GM23338 (cell line): Measurements from ENCODE around the gene TMPRSS13. TPM values are rescaled to one million over a fixed set of nuclear protein-coding genes. Genes with fewer than 3 reads are reported as not detected.

Experiments
- ATAC-seq: fragments of 200-7000 bp; cut with Tn5 transposase; 3 replicates; pipeline ENCODE4 v1.9.1; 2020
- DNase-seq: peaks from one replicate; pipeline ENCODE4 v3.0.0-alpha.2; 2015; ENCODE audit warnings: low spot score
- H2AFZ ChIP-seq: fragments of 200-600 bp; sonication (generic); 2 replicates; pipeline ENCODE4 v1.8.0; 2016; ENCODE audit warnings: antibody characterized with exemption, mild to moderate bottlenecking, moderate library complexity
- H3F3A ChIP-seq: fragments of 200-600 bp; sonication (generic); replicated peaks from 2 replicates; pipeline ENCODE4 v1.8.0; 2017; ENCODE audit warnings: antibody characterized with exemption, mixed run types, low read depth
- H3K27ac ChIP-seq: fragments of 200-600 bp; sonication (generic); 2 replicates; pipeline ENCODE4 v1.6.1; 2016; ENCODE audit warnings: low read depth
- H3K27me3 ChIP-seq: fragments of 200-600 bp; sonication (generic); 2 replicates; pipeline ENCODE4 v1.8.0; 2016; ENCODE audit warnings: mild to moderate bottlenecking, mixed run types, moderate library complexity; ENCODE audit not compliant: insufficient read depth
- H3K36me3 ChIP-seq: fragments of 200-600 bp; sonication (generic); 2 replicates; pipeline ENCODE4 v1.8.0; 2016; ENCODE audit warnings: mild to moderate bottlenecking; ENCODE audit not compliant: insufficient read depth
- H3K4me1 ChIP-seq: fragments of 200-600 bp; sonication (generic); 2 replicates; pipeline ENCODE4 v1.8.0; 2016; ENCODE audit warnings: mild to moderate bottlenecking, moderate library complexity; ENCODE audit not compliant: insufficient read depth
- H3K4me2 ChIP-seq: fragments of 200-600 bp; sonication (generic); 2 replicates; pipeline ENCODE4 v1.7.1; 2017; ENCODE audit warnings: mixed run types
- H3K4me3 ChIP-seq: fragments of 200-600 bp; sonication (generic); 2 replicates; pipeline ENCODE4 v1.6.1; 2016; ENCODE audit warnings: mixed run types
- H3K79me2 ChIP-seq: fragments of 200-600 bp; sonication (generic); replicated peaks from 2 replicates; pipeline ENCODE4 v1.8.0; 2017; ENCODE audit warnings: mild to moderate bottlenecking; ENCODE audit not compliant: insufficient read depth
- H3K9me2 ChIP-seq: fragments of 200-600 bp; sonication (generic); 2 replicates; pipeline ENCODE4 v1.8.0; 2017; ENCODE audit not compliant: insufficient read depth
- H4K20me1 ChIP-seq: fragments of 200-600 bp; sonication (generic); replicated peaks from 2 replicates; pipeline ENCODE4 v1.8.0; 2017; ENCODE audit warnings: mild to moderate bottlenecking; ENCODE audit not compliant: insufficient read depth
- H3K27ac Mint-ChIP-seq: 2 replicates; pipeline ENCODE4 v1.8.0; 2020; ENCODE audit warnings: inconsistent platforms, mild to moderate bottlenecking, moderate library complexity, mixed read lengths
- H3K27me3 Mint-ChIP-seq: 3 replicates; pipeline ENCODE4 v1.8.0; 2022; ENCODE audit warnings: low read depth, mild to moderate bottlenecking, moderate library complexity, mixed read lengths, inconsistent platforms; ENCODE audit not compliant: insufficient read depth, poor library complexity
- H3K36me3 Mint-ChIP-seq: 3 replicates; pipeline ENCODE4 v1.8.0; 2021; ENCODE audit warnings: low read depth, mild to moderate bottlenecking, inconsistent platforms, moderate library complexity, mixed read lengths
- H3K4me1 Mint-ChIP-seq: 3 replicates; pipeline ENCODE4 v1.8.0; 2020; ENCODE audit warnings: mild to moderate bottlenecking, inconsistent platforms, mixed read lengths
- H3K4me3 Mint-ChIP-seq: 3 replicates; pipeline ENCODE4 v1.8.0; 2021; ENCODE audit warnings: moderate library complexity, mild to moderate bottlenecking, inconsistent platforms, mixed read lengths
- H3K9me3 Mint-ChIP-seq: 3 replicates; pipeline ENCODE4 v1.8.0; 2020; ENCODE audit warnings: moderate library complexity, mild to moderate bottlenecking, inconsistent platforms, mixed read lengths
- CREB1 ChIP-seq: fragments of 250-450 bp; sonication (Bioruptor Pico); IDR thresholded peaks from 2 replicates; pipeline ENCODE4 v1.5.0; 2020; ENCODE audit warnings: low read depth, mild to moderate bottlenecking, moderate library complexity
- CTCF ChIP-seq, 2 experiments: fragments of 200-600 bp in 1 of 2; sonication (generic) in 1 of 2; conservative IDR thresholded peaks; 2 replicates each; pipeline versions ENCODE4 v1.5.1 to v1.6.1; 2016 to 2017; ENCODE audit warnings: antibody characterized with exemption in 2 of 2, low read depth in 2 of 2, mild to moderate bottlenecking in 2 of 2, moderate library complexity in 1 of 2
- ETS1 ChIP-seq: IDR thresholded peaks from 2 replicates; pipeline ENCODE4 v1.6.1; 2016; ENCODE audit warnings: antibody characterized with exemption
- EZH2 ChIP-seq: fragments of 200-600 bp; sonication (generic); IDR thresholded peaks from one replicate; pipeline ENCODE4 v1.8.0; 2017; ENCODE audit warnings: antibody characterized with exemption, mild to moderate bottlenecking, low read depth; ENCODE audit not compliant: unreplicated experiment
- EZH2phosphoT487 ChIP-seq: fragments of 200-600 bp; sonication (generic); IDR thresholded peaks from one replicate; pipeline ENCODE4 v1.8.1; 2018; ENCODE audit warnings: antibody characterized with exemption; ENCODE audit not compliant: unreplicated experiment
- JUNB ChIP-seq: IDR thresholded peaks from one replicate; pipeline ENCODE4 v1.6.1; 2016; ENCODE audit warnings: antibody characterized with exemption; ENCODE audit not compliant: unreplicated experiment
- NANOG ChIP-seq: IDR thresholded peaks from 2 replicates; pipeline ENCODE4 v1.6.1; 2016; ENCODE audit warnings: antibody characterized with exemption, borderline replicate concordance
- POLR2AphosphoS5 ChIP-seq: IDR thresholded peaks from 2 replicates; pipeline ENCODE4 v1.6.1; 2016; ENCODE audit warnings: antibody characterized with exemption, low read depth
- REST ChIP-seq: IDR thresholded peaks from one replicate; pipeline ENCODE4 v1.6.1; 2018; ENCODE audit warnings: antibody characterized with exemption; ENCODE audit not compliant: unreplicated experiment
- STAT1 ChIP-seq: IDR thresholded peaks from one replicate; pipeline ENCODE4 v1.6.1; 2016; ENCODE audit warnings: antibody characterized with exemption; ENCODE audit not compliant: unreplicated experiment
- ZNF114 ChIP-seq: fragments of 250-450 bp; sonication (Bioruptor Pico); IDR thresholded peaks from 2 replicates; pipeline ENCODE4 v1.5.0; 2020; ENCODE audit warnings: mild to moderate bottlenecking, moderate library complexity
- ZNF331 ChIP-seq: fragments of 250-450 bp; sonication (Bioruptor Pico); IDR thresholded peaks from 2 replicates; pipeline ENCODE4 v1.5.0; 2020; ENCODE audit warnings: low read depth, mild to moderate bottlenecking, moderate library complexity
- ZNF462 ChIP-seq: fragments of 250-450 bp; sonication (Bioruptor Pico); IDR thresholded peaks from 2 replicates; pipeline ENCODE4 v1.5.0; 2020; ENCODE audit warnings: mild to moderate bottlenecking, moderate library complexity
- polyA plus RNA-seq: library from polyadenylated mRNA; unstranded; fragments of >200 nt; fragmentation: Nextera tagmentation; extraction: Ambion mirVana; gene quantifications from 2 replicates; pipeline ENCODE4 v1.2.1, GENCODE V29; 2016
- total RNA-seq: library from RNA; depleted of rRNA; stranded (reverse); fragments of >200 nt; shearing (Covaris generic); gene quantifications from 2 replicates; pipeline ENCODE4 v1.2.3, GENCODE V29; 2014

Gene TMPRSS13
- total and polyA plus RNA-seq, 2 experiments from 2014 or later = 0.31 TPM; not detected in 1

DNA sequence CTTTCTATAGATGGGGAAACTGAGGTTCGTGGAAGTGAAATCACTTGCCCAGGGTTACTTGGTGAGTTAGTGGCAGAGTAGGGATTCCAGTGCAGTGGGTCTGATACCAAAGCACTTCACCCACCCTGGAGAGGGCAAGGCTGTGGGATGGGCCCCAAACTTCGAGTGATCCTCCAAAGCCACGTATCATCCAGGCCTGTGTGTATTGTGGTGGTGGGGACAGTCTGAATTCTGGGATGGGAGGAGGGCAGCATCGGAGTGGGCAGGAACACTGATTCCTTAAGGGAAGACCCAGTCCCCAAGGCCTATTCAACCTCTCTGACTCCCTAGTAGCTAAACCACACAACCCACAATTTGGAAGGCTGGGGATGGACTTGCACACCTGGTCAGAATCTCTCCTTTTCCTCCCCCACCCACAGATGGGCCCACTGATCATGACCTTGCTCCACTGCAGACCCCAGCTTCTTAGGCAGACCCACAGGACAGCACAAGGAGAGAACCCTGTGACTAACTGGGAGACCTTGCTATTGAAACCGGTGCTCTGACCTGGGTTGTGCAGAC lies 11.5 kb downstream of the TMPRSS13 start:
- no peaks in the 10 kb centered on the region for H3K9me3 Mint-ChIP-seq
- Histone ChIP-seq H3K36me3 (no peaks in the 10 kb centered on the region), H3K4me2 (no peak overlapping the region), H3K4me1 (no peaks in the 10 kb centered on the region), H3K27ac (no peak overlapping the region), H2AFZ (no peak overlapping the region), H3F3A (no peaks in the 10 kb centered on the region), H3K79me2 (no peaks in the 10 kb centered on the region), H3K4me3 (no peak overlapping the region), H3K27me3 (no peaks in the 10 kb centered on the region), H4K20me1 (no peaks in the 10 kb centered on the region), H3K9me2 (no peaks in the 10 kb centered on the region)
- DNase-seq (no peak), ATAC-seq (no peak)
- no peak overlapping the region for H3K27ac Mint-ChIP-seq
- TF ChIP-seq CREB1 (CRISPR knock-in tag) (no peak), ETS1 (no peak), NANOG (no peak), ZNF114 (CRISPR knock-in tag) (no peak), ZNF462 (CRISPR knock-in tag) (no peak), REST (no peak), EZH2phosphoT487 (no peak), CTCF (conservative IDR thresholded peaks at IDR 0.05; ENCODE audit: low read depth in 2 of 2) (no peak), STAT1 (no peak), POLR2AphosphoS5 (no peak), JUNB (no peak), ZNF331 (CRISPR knock-in tag) (no peak), EZH2 (no peak)
- no peaks in the 10 kb centered on the region for H3K36me3 Mint-ChIP-seq
- H3K4me1 Mint-ChIP-seq = peaks cover 8% of the 10 kb centered on the region
- H3K27me3 Mint-ChIP-seq = peaks cover 17% of the 10 kb centered on the region
- H3K4me3 Mint-ChIP-seq = no peak overlapping the region
